NCI-H526 (cell line): ENCODE data around the gene GADD45B.

Experiments used
- DNase-seq, 2 experiments: peaks; one replicate each; lab custom pipeline; 2025; lab: John Stamatoyannopoulos, UW

GADD45B gene, protein sequence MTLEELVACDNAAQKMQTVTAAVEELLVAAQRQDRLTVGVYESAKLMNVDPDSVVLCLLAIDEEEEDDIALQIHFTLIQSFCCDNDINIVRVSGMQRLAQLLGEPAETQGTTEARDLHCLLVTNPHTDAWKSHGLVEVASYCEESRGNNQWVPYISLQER

DNA sequence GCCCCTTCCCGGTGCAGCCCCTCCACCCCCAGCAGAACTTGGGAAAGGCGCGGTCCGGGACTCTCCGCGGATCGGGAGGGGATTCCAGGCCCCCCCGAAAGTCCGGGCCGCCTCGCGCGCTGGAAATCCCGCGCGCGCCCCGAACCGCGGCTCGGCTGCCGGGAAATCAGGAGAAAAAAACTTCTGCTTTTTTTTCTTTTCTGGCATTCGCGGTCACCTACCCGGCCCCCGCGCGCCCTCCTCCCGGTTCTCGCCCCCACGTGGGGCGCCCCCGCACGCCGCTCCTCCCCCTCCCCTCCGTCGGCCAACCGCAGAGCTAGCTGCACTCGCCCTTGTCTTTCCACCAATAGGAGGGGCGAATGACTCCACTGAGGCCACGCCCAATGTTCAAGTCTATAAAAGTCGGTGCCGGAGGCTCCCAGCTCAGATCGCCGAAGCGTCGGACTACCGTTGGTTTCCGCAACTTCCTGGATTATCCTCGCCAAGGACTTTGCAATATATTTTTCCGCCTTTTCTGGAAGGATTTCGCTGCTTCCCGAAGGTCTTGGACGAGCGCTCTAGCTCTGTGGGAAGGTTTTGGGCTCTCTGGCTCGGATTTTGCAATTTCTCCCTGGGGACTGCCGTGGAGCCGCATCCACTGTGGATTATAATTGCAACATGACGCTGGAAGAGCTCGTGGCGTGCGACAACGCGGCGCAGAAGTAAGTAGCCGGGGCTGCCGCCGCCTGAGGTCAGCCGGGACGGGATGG is at the start of gene GADD45B:
Gene GADD45B (plus strand): TSS at position 426 of the 749 bp plus-strand sequence. CDS start 232 bp downstream, at position 658.
- peak; percentile 64 to 87 for DNase-seq

DNA sequence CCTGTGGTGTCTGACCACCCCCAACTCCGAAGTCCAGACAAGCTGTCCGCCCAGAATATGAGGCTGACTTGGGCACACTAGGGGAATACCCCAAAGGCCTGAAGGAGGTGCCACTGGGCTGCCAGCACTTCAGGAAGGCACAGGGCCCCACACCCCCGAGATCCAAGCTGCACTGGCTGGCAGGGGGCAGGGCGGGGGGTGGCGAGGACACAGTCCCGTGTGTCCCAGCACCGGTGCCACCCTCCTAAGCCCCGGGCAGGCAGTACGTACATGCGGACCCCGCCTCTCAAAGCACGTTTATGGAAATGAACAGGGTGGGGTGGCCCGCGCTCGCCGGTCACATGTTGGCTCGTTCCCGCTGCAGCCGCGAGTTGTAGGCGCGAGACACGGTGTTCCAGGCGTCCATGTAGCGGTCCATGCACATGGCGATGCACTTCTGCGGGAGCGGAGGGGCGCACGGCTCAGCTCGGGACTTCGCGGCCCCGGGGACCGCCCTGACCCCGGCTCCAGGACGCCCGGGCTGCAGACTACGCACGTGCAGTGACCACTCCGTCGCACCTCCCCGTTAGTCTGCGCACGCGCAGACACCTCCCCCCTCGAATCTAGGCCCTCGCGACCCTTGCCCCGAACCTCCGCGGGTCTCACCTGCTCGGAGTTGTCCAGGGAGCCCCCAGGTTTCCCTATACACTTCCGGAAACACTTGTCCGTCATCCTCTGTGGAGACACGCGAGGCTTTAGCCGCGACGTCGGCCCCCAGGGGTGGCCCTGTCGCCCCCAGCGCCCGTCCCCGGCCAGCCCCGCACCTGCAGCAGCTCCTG is 49.1 kb upstream of the GADD45B start:
- DNase-seq, result peak in 1 of 2 experiments; percentile 44

DNA sequence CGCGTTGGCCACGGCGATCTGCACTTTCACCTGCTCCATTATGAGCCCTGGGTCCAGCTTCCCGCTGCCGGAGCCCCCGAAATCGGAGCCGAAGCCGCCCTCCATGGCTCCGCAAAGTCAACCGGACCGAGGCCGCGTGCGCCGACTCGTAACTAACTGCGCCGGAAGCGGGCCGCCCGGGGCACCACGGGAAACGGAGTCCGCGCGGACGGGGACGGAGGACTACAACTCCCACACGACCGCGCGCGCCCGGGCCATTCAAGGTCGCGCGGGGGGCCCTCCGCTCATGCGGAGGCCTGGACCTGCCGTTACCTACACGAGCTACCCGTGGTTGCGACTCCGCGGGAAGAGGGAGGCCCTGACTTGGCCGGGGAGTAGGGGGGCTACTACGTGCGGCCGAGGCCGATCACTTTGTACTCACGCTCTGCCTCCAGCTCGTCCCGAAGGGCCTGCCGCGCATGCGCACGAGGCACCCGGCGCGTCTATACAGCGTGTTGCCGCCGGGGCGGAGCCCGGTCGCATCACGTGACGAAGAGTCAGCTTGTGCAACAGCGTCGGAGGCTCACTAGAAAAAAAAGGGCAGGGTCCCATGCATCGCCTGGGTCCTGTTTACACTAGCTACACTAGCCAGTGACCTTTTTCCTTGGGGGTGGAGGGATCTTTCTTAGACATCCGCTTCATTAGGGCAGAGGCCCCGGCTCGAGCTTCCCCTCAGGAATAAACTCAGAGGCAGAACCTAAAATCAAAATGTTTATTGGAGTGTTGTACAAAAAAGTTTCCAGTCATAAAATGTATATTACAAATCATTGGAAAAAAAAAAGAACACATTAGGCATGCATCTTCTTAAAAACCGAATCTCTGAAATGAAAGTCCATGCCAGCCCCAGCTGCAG is 48.3 kb upstream of the GADD45B start, which contains the start of gene TIMM13:
Gene TIMM13 (minus strand): TSS at position 158 of the 892 bp plus-strand sequence. CDS start 53 bp downstream, at position 105.
- DNase-seq, result peak; percentile 84 to 95

DNA sequence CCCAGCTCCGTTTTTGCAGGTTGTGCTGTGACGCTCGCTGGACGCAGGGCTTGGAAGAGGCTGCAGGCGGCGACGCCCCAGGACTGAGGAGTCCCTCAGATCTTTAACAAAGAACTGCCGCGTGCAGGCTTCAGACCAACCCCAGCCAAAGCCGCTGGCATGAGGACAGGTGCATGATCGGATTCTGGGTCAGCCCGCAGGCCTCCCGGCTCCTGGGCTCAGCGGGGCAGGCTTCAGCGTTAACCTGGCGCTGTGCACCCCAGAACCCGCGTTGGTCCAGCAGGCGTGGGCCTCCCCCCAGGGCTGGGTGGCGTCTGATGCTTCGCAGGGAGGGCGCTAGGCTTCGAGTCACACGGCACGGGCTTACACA is 47.6 kb upstream of the GADD45B start:
- DNase-seq, result peak in 1 of 2 experiments; percentile 38

DNA sequence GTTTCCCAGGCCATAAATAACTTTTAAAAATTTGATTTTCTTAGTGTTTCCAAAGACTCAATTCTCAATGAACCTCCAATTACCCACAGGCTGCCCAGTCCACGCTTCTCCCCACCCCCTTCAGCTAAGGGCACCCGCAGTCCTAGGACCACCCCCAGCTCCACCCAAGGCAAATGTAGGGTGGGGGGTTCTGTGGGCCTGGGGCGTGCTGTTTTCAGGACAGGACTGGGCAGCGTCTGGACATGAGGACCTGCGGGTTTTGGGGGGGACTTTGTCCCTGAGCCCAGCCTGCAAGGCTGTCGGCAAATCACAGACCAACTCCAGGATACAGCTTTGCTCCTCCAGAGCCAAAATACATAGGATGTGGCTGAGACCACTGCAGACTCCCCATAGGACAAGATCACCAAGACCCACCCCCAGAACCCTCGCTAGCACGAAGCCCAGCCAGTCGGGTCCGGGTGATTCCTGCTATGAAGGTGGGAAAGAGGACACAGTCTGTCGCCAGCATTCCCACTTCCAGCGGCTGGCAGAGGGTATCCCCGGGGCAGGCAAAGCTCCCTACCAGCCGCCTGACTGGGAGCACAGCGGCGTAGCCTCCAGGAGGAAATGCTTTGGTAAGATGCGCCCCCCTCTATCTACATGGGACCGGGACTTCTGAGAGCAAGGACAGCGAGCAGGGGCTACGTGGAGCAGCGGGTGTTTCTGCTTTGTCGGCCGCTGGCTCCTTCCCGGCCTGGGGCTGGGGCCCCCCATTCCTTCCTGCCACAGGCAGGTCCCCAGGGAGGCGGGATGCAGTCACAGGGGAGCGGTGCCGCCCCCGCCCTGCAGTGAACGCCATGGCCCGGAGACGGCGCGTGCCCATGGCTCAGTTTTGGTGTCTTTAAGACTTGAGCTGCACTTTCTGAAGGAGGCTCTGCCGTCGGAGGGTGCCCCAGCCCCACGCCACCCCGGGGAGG is 46.9 kb upstream of the GADD45B start:
- no peak for DNase-seq

DNA sequence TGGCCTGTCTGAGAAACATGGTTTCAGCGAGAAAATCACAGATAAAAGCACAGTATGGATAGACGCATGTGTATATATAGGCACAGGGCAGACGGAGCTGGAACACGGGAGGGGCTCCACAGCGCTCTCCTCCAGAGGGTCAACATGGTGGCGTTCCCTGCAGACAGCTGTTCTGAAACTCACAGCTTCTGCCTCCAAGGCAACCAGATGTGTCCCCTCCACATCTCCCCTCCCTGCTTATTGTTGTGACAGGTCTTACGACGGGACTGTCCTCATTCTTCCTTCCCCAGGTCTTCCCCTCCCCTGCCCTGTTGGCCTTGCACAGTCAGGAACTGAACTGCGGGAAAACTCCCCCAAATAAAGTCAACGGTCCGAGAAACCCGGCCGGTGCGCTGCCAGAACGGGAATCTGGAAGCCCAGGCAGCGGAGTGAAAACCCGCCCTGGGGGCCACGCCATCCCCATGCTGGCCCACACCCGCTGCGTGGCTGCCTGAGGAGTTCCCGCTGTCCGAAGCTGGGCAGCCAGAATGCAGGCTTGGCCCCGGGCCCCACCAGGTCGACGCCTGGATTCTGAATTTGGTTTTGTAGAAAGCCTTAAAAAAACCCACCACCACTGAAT is 45.9 kb upstream of the GADD45B start:
- DNase-seq, result no peak

DNA sequence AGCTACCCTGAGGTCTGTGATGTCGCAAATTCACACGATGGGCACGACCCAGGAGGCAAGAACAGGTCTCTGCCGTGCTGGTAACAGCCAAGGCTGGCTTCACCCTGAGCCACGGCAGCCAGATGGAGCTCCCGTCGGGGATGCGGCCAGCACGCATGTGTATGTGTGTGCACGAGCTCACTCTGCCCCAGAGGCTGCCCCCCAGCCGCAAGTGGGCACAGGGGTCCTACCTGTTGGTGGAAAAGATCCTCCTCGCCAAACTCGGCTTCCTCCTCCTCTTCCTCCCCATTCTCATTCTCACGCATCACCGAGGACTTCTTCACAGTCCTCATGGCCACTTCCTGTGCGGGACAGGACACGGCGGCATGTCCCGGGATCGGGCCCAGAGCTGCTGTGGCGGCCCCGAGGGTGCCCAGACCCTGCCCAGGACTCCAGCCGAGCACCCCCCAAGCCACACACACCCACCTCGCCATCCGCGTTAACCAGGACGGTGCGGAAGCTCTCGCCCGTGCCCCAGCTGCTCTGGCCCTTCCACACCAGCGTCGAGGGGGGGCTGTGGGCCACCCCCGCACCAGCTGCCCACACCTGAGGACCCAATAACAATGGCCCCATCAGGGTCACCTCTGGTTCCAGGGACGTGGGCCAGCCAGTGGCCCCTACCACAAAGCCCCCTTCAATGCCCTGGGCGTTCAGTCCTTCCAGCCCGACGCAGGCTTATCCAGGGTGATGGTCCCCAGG is 44.4 kb upstream of the GADD45B start:
- DNase-seq, result no peak

DNA sequence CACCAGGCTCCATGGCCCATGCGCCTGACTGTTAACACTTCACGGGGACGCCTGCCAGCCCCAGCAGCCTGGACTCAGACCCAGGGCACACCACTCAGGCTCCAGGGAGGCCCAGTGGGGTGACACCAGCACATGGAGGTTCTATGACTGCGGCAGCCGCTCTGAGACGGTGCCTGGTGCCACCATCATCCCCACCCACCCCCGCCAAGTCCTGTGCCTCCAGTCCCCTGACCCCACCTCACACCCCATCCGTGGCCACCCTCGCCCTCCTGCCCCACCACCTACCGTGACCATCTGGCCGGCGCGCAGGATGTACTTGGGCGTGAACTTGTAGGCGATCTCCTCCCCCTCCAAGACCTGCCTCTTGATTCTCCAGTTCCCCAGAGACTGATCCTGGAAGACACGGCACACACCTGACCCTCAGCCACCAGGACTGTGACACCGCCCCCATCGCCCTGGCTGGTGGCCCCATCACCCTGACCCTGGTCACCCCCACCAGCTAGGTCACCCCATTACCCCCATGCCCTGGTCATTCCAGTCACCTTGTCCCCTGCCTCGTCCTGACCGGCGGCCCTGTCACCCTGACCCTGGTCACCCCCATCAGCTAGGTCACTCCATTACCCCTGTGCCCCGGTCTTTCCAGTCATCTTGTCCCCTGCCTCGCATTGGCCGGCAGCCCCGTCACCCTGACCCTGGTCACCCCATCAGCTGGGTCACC is 43.6 kb upstream of the GADD45B start:
- DNase-seq, result no peak

DNA sequence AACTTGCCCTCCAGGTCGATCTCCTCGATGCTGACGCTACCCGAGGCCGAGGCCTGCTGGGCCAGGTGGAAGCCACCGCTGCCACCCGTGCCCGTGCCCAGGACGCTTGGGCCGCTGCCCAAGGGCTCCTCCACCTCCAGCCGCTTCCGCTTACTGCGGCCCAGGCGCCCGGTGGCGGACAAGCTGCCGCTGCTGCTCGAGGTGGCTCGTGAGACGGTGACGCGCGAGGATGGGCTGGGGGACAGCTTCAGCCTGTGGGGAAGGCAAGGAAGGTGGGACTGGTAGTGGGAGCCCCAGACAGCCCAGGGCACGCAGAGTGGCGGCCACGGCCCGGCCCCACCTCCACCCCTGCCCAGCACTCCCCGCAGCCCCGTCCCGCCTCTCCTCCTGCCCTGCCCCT is 42.1 kb upstream of the GADD45B start:
- DNase-seq, result no peak

DNA sequence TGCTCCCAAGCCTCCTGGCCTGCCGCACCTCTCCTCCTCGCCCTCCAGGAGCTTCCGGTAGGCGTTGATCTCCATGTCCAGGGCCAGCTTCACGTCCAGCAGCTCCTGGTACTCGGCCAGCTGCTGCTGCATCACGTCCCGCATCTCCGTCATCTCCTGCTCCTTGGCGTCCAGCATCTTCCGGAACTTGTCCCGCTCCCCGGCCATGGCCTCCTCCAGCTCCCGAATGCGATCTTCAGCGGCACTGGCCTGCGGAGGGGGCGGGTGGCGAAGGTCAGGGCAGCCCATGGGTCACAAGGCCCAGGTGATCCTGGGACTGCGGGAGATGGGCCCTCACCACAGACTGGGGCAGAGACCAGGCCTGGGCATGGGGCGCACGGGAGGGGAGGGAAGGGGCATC is 41.7 kb upstream of the GADD45B start:
- DNase-seq, result no peak

DNA sequence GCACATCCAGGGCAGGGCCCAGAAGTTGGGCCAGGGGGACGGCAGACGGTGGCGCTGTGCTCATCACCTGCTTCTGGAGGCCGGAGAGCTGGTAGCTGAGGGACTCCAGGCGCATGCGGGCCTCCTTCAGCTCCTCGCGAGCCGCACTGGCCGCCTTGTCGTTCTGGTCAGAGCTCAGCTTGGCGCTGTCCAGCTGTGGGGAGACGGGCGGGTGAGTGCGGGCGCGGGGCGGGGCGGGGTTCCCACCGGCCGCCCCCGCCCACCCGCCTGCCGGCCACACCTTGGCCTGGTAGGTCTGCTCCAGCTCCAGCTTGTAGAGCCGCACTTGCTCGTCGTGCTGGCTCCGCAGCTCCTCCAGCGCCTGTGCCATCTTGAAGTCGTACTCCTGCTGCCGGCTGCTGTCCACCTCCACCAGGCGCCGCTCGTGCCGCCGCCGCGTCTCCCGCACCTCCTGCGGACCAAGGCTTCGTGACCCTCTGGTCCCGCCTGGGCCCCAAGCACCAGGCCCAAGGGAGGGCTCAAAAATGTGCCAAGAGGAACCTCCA is 41.1 kb upstream of the GADD45B start:
- DNase-seq, result no peak

DNA sequence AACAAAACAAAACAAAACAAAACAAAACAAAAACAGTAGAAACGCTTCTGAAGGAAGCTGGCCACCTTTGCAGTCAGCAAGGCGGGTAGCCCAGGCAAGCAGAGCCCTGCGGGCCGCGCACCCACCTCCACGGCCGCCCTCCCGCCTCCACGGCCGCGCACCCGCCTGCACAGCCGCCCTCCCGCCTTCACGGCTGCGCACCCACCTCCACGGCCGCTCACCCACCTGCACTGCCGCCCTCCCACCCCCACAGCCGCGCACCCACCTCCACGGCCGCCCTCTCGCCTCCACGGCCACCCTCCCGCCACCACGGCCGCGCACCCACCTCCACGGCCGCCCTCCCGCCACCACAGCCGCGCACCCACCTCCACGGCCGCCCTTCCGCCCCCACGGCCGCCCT is 39.5 kb upstream of the GADD45B start:
- no peak for DNase-seq

DNA sequence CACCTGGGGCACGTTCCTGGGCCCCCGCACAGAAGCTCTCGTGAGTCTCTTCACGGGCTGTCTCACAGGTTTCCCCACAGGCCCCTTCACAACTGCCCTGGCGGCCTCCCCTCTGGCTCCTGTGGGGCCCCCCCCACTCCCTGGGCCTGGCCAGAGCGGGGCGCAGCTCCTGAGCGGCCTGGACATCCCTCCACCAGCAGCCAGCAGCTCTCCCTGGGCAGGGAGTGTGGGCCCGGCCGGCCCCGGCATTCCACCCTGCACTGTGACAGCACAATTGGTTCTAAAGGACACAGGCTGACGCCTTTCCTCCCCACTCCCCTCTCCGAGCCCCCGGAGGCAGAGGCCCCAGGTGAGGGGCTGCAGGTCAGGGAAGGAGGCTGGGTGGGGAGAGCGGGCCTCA is 39.0 kb upstream of the GADD45B start:
- DNase-seq, result no peak

DNA sequence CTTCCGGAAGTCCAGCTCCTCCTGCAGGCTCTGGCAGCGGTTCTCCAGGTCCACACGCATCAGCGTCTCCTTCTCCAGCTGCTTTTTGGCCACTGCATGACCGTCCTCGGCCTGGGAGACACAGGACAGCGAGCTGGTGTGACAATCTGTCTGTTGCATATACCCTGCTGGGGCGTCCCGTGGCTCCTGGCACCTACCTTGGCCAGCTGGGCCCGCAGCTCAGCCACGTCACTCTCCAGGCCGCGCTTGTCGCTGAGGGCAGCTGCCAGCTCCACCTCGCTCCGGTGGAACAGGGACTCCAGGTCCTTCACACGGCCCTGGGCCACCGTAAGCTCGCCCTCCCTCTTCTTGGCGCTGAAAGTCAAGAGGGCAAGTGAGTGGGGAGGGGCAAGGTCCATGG is 37.7 kb upstream of the GADD45B start:
- no peak for DNase-seq

DNA sequence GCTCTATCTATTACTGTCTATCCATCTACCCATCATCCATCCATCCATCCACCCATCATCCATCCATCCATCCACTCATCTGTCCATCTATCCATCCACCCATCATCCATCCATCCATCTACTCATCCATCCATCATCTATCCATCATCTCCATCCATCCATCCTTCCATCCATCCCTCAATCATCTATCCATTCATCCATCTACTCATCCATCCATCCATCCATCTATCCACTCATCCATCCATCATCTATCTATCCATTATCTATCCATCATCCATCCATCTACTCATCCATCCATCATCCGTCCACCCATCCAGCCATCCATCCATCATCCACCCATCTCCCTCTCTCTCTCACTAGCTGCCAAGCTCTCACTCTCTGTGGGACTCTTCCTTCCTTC is 35.4 kb upstream of the GADD45B start:
- no peak for DNase-seq

DNA sequence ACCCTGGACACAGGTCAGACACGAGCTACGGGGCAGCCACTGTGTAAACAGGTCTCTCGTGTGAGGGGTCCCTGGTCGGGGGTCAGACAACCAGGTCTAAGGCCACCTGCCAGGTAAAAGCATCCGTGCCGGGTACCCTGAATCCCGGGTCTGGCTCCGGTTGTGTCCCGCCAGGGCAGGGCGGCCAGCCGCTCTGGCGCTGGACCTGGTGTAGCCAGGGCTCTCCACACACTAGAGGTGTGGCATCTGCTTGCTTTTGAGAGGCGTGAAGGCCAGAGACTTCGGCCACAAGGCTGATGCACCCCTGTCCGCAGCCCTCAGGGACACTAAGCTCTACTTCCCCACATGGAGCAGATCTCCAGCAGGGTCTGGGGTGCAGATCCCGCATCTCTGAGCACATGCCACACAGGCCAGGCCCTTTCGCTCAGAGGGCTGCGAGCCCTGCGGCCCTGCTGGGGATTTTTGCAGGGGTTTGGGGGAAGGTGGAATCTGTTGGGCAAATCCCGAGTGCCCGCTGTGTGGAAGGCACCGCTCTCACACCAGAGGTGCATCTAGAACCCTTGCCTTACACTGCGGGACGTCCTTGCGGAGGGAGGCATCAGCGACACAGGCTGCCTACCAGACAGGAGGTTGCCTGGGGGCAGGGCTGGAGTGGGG is 34.7 kb upstream of the GADD45B start:
- DNase-seq, result no peak

DNA sequence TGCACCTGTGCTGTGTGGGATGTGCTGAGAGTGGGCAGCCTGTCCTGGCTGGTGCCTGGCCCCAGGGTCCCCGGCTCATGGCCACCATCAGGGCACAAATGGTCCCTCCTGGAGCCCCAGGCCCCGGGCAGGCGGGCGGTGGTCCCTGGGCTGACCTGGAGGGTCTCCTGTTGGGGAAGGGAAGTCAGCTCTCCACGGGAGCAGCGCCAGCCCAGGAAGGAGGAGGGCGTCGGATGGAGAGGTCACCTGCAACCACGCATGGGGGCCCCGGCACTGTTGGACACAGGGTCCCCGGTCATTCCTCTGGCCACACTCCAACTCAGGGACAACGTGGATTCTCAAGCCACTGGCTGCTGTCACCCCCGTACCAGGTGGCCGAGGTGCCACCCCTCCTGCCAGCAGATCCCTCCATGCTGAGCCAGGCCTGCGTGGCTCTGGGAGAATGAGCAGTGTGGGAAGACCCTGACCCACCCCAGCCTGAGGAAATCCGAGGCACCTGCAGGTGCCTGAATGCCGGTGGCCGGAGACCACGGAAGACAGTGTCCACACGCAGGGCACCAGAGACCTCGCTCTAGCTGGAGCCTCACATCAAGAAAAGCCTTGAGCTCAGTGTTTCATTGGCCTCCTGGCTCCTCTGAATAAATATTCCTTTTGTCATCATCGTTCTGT is 32.7 kb upstream of the GADD45B start:
- DNase-seq, result no peak
